K562 (cell line): Measurements from ENCODE around the gene TMEM131. TPM values are rescaled to one million over a fixed set of nuclear protein-coding genes. Genes with fewer than 3 reads are reported as not detected.

Experiments used
- ATAC-seq: fragments of 200-7000 bp; cut with Tn5 transposase; 3 replicates; pipeline ENCODE4 v1.9.1; 2020; ENCODE audit warnings: moderate library complexity
- BruUV-seq: library from RNA; stranded (reverse); fragments of 400-500 nt; replicated peaks from 2 replicates; lab custom pipeline; 2021; lab: Mats Ljungman, UMichigan
- CTCF ChIA-PET: fragments of 300-600 bp; formaldehyde crosslinking; extraction: SDS; loops from one replicate; lab custom pipeline; 2021; ENCODE audit warnings: low intra/inter-chr PET ratio; lab: Yijun Ruan, JAX
- POLR2A ChIA-PET: fragments of 300-600, 350-650 bp; sonication (Branson Sonifier 250); formaldehyde crosslinking; extraction: SDS; loops from one replicate; lab custom pipeline; 2021; ENCODE audit warnings: antibody characterized with exemption, inconsistent platforms; lab: Yijun Ruan, JAX
- DNase-seq, 4 experiments: peaks; one replicate each; pipeline versions ENCODE4 v3.0.0 to v3.0.0-alpha.2; 2011 to 2018; ENCODE audit warnings: low spot score in 3 of 4, mixed read lengths in 3 of 4; ENCODE audit errors: extremely low read depth in 1 of 4
- FAIRE-seq: peaks from 2 replicates; lab custom pipeline; 2011; peaks lifted over from hg19 to GRCh38; lab: Jason Lieb, UNC
- H2AFZ ChIP-seq: 2 replicates; pipeline ENCODE4 v1.6.0; 2011; ENCODE audit warnings: low read depth, low read length, control low read depth, inconsistent platforms
- H3K27ac ChIP-seq: fragments of 200-600 bp; 3 replicates; pipeline ENCODE4 v1.8.0; 2011; ENCODE audit warnings: low read depth, mild to moderate bottlenecking, control low read depth, inconsistent platforms, low read length, moderate library complexity, mixed read lengths; ENCODE audit errors: extremely low read depth
- H3K27me3 ChIP-seq, 2 experiments: fragments of 300-600 bp in 1 of 2; 2 replicates in 1 of 2; 3 replicates in 1 of 2; pipeline versions ENCODE4 v1.6.0 to v1.8.0; 2011; ENCODE audit warnings: inconsistent platforms in 2 of 2, low read length in 2 of 2, mild to moderate bottlenecking in 1 of 2, mixed read lengths in 1 of 2, moderate library complexity in 1 of 2; ENCODE audit not compliant: control insufficient read depth in 2 of 2, insufficient read depth in 2 of 2
- H3K36me3 ChIP-seq: fragments of 300-600 bp; 3 replicates; pipeline ENCODE4 v1.8.0; 2011; ENCODE audit warnings: mild to moderate bottlenecking, low read length, inconsistent platforms; ENCODE audit not compliant: control insufficient read depth, insufficient read depth
- H3K4me1 ChIP-seq, 2 experiments: fragments of 200-600 bp in 1 of 2; replicated peaks in 1 of 2; 2 replicates in 1 of 2; 3 replicates in 1 of 2; pipeline versions ENCODE4 v1.5.1 to v1.8.0; 2011; ENCODE audit warnings: inconsistent platforms in 2 of 2, low read length in 2 of 2, mild to moderate bottlenecking in 1 of 2, mixed read lengths in 1 of 2, moderate library complexity in 1 of 2; ENCODE audit not compliant: control insufficient read depth in 2 of 2, insufficient read depth in 2 of 2
- H3K4me2 ChIP-seq: 2 replicates; pipeline ENCODE4 v1.6.1; 2011; ENCODE audit warnings: low read length, control low read depth, inconsistent platforms, mixed read lengths; ENCODE audit not compliant: insufficient read depth
- H3K4me3 ChIP-seq: fragments of 200-600 bp; sonication (generic), shearing (Covaris generic); 2 replicates; pipeline ENCODE4 v1.5.1; 2016; ENCODE audit warnings: control low read depth, inconsistent platforms
- H3K79me2 ChIP-seq: fragments of 200-600 bp; 3 replicates; pipeline ENCODE4 v1.8.0; 2011; ENCODE audit warnings: low read length, inconsistent platforms; ENCODE audit not compliant: control insufficient read depth, insufficient read depth
- H3K9ac ChIP-seq, 2 experiments: 2 replicates each; pipeline versions ENCODE4 v1.6.0 to v1.6.1; 2011; ENCODE audit warnings: low read depth in 2 of 2, low read length in 2 of 2, control low read depth in 1 of 2, inconsistent platforms in 1 of 2, mild to moderate bottlenecking in 1 of 2, mixed read lengths in 1 of 2; ENCODE audit not compliant: insufficient read depth in 1 of 2
- H3K9me1 ChIP-seq: one replicate; pipeline ENCODE4 v1.6.0; 2011; ENCODE audit warnings: inconsistent platforms, mild to moderate bottlenecking, low read length, moderate library complexity; ENCODE audit not compliant: control insufficient read depth, insufficient read depth
- H3K9me3 ChIP-seq: replicated peaks from 2 replicates; pipeline ENCODE4 v1.5.1; 2011; ENCODE audit warnings: low read depth, low read length, inconsistent platforms; ENCODE audit not compliant: control insufficient read depth, insufficient read depth
- H4K20me1 ChIP-seq: replicated peaks from 2 replicates; pipeline ENCODE4 v1.6.1; 2011; ENCODE audit warnings: low read length, inconsistent platforms, mixed read lengths; ENCODE audit not compliant: control insufficient read depth, insufficient read depth
- FUS ChIP-seq: fragments of 200-400 bp; formaldehyde crosslinking; optimal IDR thresholded peaks from 2 replicates; pipeline ENCODE3; 2017; ENCODE audit warnings: low read depth, low read length
- ILK ChIP-seq: fragments of 450-650 bp; IDR thresholded peaks from 2 replicates; pipeline ENCODE4 v1.6.1; 2016; ENCODE audit warnings: missing genetic modification characterization, low read depth, mild to moderate bottlenecking, missing compliant biosample characterization, moderate library complexity, borderline replicate concordance
- KLF13 ChIP-seq: fragments of 450-650 bp; IDR thresholded peaks from 2 replicates; pipeline ENCODE4 v1.6.1; 2016; ENCODE audit warnings: missing genetic modification characterization, low read depth, mild to moderate bottlenecking, missing compliant biosample characterization, moderate library complexity, borderline replicate concordance
- TAL1 ChIP-seq: fragments of 450-650 bp; IDR thresholded peaks from 2 replicates; pipeline ENCODE4 v1.6.1; 2016; ENCODE audit warnings: mild to moderate bottlenecking
- TCFL5 ChIP-seq: fragments of 250-450 bp; sonication (Bioruptor Pico); conservative IDR thresholded peaks from 2 replicates; pipeline ENCODE4 v1.6.1; 2021; ENCODE audit warnings: mild to moderate bottlenecking, moderate library complexity, matching md5 sums
- USF1 ChIP-seq: sonication (generic); formaldehyde crosslinking; IDR thresholded peaks from 2 replicates; pipeline ENCODE4 v1.9.0; 2022; ENCODE audit warnings: mild to moderate bottlenecking, missing genetic modification reagents
- ZHX1 ChIP-seq: fragments of 150-350 bp; conservative IDR thresholded peaks from 2 replicates; pipeline ENCODE4 v1.6.1; 2014; ENCODE audit warnings: low read length
- ZNF277 ChIP-seq: fragments of 250-450 bp; sonication (Bioruptor Pico); IDR thresholded peaks from 2 replicates; pipeline ENCODE4 v1.8.0; 2022; ENCODE audit warnings: inconsistent platforms, mild to moderate bottlenecking, moderate library complexity, borderline replicate concordance
- WGBS: fragments of 100-300 bp; shearing (Covaris generic); methylation state at CpG from one replicate; pipeline ENCODE4 v1.1.6; 2016; ENCODE audit warnings: low coverage, mixed read lengths; ENCODE audit not compliant: insufficient coverage; ENCODE audit errors: missing lambda C conversion rate; 5-methylcytosine and 5-hydroxymethylcytosine counted together
- in situ Hi-C: fragments of 300-500 bp; cut with MboI; formaldehyde crosslinking; loops from 4 replicates; pipeline ENCODE4 v1.15.0; 2018; ENCODE audit warnings: inconsistent platforms, mixed read lengths
- intact Hi-C: fragments of 100-400 bp; cut with micrococcal nuclease; formaldehyde crosslinking; loops from 2 replicates; pipeline ENCODE4 v1.14.2; 2022
- polyA plus RNA-seq, 8 experiments: library from polyadenylated mRNA; depleted of rRNA in 4 of 8; stranded (reverse) in 5 of 8; unstranded in 3 of 8; fragments of >200 nt; fragmentation: Nextera tagmentation in 2 of 8; fragmentation: Illumina TruSeq in 1 of 8; extraction: Ambion mirVana in 2 of 8; extraction: Trizol in 1 of 8; gene quantifications; 2 replicates each; pipeline versions ENCODE4 v1.2.1 to v1.2.3, GENCODE V29; 2011 to 2014; ENCODE audit warnings: inconsistent platforms in 1 of 8, missing spikeins in 1 of 8
- total RNA-seq, 7 experiments: library from RNA; depleted of rRNA in 6 of 7; stranded (reverse); fragments of >200 nt in 6 of 7; fragmentation: Illumina TruSeq in 2 of 7; extraction: Trizol in 2 of 7; gene quantifications; 2 replicates each; pipeline versions ENCODE4 v1.2.1 to v1.2.3, GENCODE V29; 2011 to 2021; ENCODE audit warnings: low replicate concordance in 1 of 7
- TF ChIP-seq, protein P1 (sequence below): fragments of 450-650 bp; IDR thresholded peaks from 2 replicates; pipeline ENCODE4 v1.6.1; 2014; ENCODE audit warnings: low read depth, mild to moderate bottlenecking, moderate library complexity, borderline replicate concordance
- TF ChIP-seq, protein P2 (sequence below): IDR thresholded peaks from 2 replicates; pipeline ENCODE4 v1.6.1; 2011; ENCODE audit warnings: borderline replicate concordance, low read depth, mild to moderate bottlenecking, moderate library complexity, low read length; ENCODE audit not compliant: insufficient read depth, poor library complexity, severe bottlenecking

TMEM131 gene
- total and polyA plus RNA-seq, 9 of the 15 experiments (the other 6 are each of a cell fraction or from before 2014, with no cell fraction given), result 2.5 to 21.1 (median 12.4) TPM

DNA sequence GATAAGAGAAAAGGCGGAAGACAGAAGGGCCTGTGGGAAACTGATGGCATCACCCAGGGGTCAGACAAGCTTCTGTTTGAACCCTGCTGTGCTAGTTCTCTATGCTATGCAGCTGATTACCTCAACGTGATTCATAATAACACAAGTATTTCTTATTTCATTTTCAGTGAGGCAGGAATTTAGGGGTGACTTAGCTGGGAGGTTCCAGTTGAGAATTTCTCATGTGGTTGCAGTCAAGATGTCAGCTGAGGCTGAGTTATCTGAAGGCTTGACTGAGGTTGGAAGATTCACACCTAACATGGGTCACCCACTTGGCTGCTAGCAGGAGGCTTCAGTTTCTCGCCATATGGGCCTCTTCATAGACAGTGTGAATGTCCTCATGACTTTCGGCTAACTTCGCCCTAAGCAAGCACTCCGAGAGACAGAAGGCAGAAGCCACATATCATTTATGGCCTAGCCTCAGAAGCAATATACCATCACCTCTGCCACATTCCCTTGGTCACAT, 34.0 kb upstream of the TMEM131 start:
- Histone ChIP-seq H3K4me3 (no peak overlapping the region), H3K9me3 (no peaks in the 10 kb centered on the region), H3K4me1 (peaks cover 0 to 9% of the 10 kb centered on the region in 2 experiments; a peak in 3 of 5 replicates), H3K36me3 (no peaks in the 10 kb centered on the region), H3K9me1 (no peaks in the 10 kb centered on the region), H2AFZ (no peak overlapping the region), H3K9ac (no peak overlapping the region), H3K4me2 (no peak overlapping the region), H3K27ac (no peak overlapping the region), H4K20me1 (no peaks in the 10 kb centered on the region), H3K27me3 (peaks cover 3% of the 10 kb centered on the region in 2 experiments; a peak in 2 of 5 replicates), H3K79me2 (no peaks in the 10 kb centered on the region)
- FAIRE-seq (no peak), DNase-seq (no peak), ATAC-seq (no peak)
- BruUV-seq, result no TSS peak
- ChIA-PET CTCF (no interaction called here), POLR2A (no interaction called here)
- intact Hi-C loops, result no loop called here
- WGBS, result 45% methylated on average over 5 of the region's 6 CpGs
- in situ Hi-C loops, result no loop called here
- TF ChIP-seq ZNF277 (CRISPR knock-in tag), result no peak
- no peak for TF ChIP-seq TCFL5 (CRISPR knock-in tag)
- TF ChIP-seq, protein P1, sequence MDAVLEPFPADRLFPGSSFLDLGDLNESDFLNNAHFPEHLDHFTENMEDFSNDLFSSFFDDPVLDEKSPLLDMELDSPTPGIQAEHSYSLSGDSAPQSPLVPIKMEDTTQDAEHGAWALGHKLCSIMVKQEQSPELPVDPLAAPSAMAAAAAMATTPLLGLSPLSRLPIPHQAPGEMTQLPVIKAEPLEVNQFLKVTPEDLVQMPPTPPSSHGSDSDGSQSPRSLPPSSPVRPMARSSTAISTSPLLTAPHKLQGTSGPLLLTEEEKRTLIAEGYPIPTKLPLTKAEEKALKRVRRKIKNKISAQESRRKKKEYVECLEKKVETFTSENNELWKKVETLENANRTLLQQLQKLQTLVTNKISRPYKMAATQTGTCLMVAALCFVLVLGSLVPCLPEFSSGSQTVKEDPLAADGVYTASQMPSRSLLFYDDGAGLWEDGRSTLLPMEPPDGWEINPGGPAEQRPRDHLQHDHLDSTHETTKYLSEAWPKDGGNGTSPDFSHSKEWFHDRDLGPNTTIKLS, result no peak
- no peak for TF ChIP-seq TAL1
- no peak for TF ChIP-seq ZHX1
- TF ChIP-seq, protein P2, sequence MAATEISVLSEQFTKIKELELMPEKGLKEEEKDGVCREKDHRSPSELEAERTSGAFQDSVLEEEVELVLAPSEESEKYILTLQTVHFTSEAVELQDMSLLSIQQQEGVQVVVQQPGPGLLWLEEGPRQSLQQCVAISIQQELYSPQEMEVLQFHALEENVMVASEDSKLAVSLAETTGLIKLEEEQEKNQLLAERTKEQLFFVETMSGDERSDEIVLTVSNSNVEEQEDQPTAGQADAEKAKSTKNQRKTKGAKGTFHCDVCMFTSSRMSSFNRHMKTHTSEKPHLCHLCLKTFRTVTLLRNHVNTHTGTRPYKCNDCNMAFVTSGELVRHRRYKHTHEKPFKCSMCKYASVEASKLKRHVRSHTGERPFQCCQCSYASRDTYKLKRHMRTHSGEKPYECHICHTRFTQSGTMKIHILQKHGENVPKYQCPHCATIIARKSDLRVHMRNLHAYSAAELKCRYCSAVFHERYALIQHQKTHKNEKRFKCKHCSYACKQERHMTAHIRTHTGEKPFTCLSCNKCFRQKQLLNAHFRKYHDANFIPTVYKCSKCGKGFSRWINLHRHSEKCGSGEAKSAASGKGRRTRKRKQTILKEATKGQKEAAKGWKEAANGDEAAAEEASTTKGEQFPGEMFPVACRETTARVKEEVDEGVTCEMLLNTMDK, result no peak
- TF ChIP-seq USF1 (CRISPR knock-in tag), result no peak
- TF ChIP-seq KLF13, result no peak
- no peak for TF ChIP-seq ILK (tag)
- TF ChIP-seq FUS, result no peak
